K562 (cell line): Measurements from ENCODE around the gene SGTB. TPM values are rescaled to one million over a fixed set of nuclear protein-coding genes. Genes with fewer than 3 reads are reported as not detected.

Experiments
- ATAC-seq: fragments of 200-7000 bp; cut with Tn5 transposase; 3 replicates; pipeline ENCODE4 v1.9.1; 2020; ENCODE audit warnings: moderate library complexity
- BruUV-seq: library from RNA; stranded (reverse); fragments of 400-500 nt; replicated peaks from 2 replicates; lab custom pipeline; 2021; lab: Mats Ljungman, UMichigan
- CTCF ChIA-PET: fragments of 300-600 bp; formaldehyde crosslinking; extraction: SDS; loops from one replicate; lab custom pipeline; 2021; ENCODE audit warnings: low intra/inter-chr PET ratio; lab: Yijun Ruan, JAX
- POLR2A ChIA-PET: fragments of 300-600, 350-650 bp; sonication (Branson Sonifier 250); formaldehyde crosslinking; extraction: SDS; loops from one replicate; lab custom pipeline; 2021; ENCODE audit warnings: antibody characterized with exemption, inconsistent platforms; lab: Yijun Ruan, JAX
- DNase-seq, 4 experiments: peaks; one replicate each; pipeline versions ENCODE4 v3.0.0 to v3.0.0-alpha.2; 2011 to 2018; ENCODE audit warnings: low spot score in 3 of 4, mixed read lengths in 3 of 4; ENCODE audit errors: extremely low read depth in 1 of 4
- FAIRE-seq: peaks from 2 replicates; lab custom pipeline; 2011; peaks lifted over from hg19 to GRCh38; lab: Jason Lieb, UNC
- H2AFZ ChIP-seq: 2 replicates; pipeline ENCODE4 v1.6.0; 2011; ENCODE audit warnings: low read depth, low read length, control low read depth, inconsistent platforms
- H3K27ac ChIP-seq: fragments of 200-600 bp; 3 replicates; pipeline ENCODE4 v1.8.0; 2011; ENCODE audit warnings: low read depth, mild to moderate bottlenecking, control low read depth, inconsistent platforms, low read length, moderate library complexity, mixed read lengths; ENCODE audit errors: extremely low read depth
- H3K27me3 ChIP-seq, 2 experiments: fragments of 300-600 bp in 1 of 2; 2 replicates in 1 of 2; 3 replicates in 1 of 2; pipeline versions ENCODE4 v1.6.0 to v1.8.0; 2011; ENCODE audit warnings: inconsistent platforms in 2 of 2, low read length in 2 of 2, mild to moderate bottlenecking in 1 of 2, mixed read lengths in 1 of 2, moderate library complexity in 1 of 2; ENCODE audit not compliant: control insufficient read depth in 2 of 2, insufficient read depth in 2 of 2
- H3K36me3 ChIP-seq: fragments of 300-600 bp; 3 replicates; pipeline ENCODE4 v1.8.0; 2011; ENCODE audit warnings: mild to moderate bottlenecking, low read length, inconsistent platforms; ENCODE audit not compliant: control insufficient read depth, insufficient read depth
- H3K4me1 ChIP-seq, 2 experiments: fragments of 200-600 bp in 1 of 2; replicated peaks in 1 of 2; 2 replicates in 1 of 2; 3 replicates in 1 of 2; pipeline versions ENCODE4 v1.5.1 to v1.8.0; 2011; ENCODE audit warnings: inconsistent platforms in 2 of 2, low read length in 2 of 2, mild to moderate bottlenecking in 1 of 2, mixed read lengths in 1 of 2, moderate library complexity in 1 of 2; ENCODE audit not compliant: control insufficient read depth in 2 of 2, insufficient read depth in 2 of 2
- H3K4me2 ChIP-seq: 2 replicates; pipeline ENCODE4 v1.6.1; 2011; ENCODE audit warnings: low read length, control low read depth, inconsistent platforms, mixed read lengths; ENCODE audit not compliant: insufficient read depth
- H3K4me3 ChIP-seq: fragments of 200-600 bp; sonication (generic), shearing (Covaris generic); 2 replicates; pipeline ENCODE4 v1.5.1; 2016; ENCODE audit warnings: control low read depth, inconsistent platforms
- H3K79me2 ChIP-seq: fragments of 200-600 bp; 3 replicates; pipeline ENCODE4 v1.8.0; 2011; ENCODE audit warnings: low read length, inconsistent platforms; ENCODE audit not compliant: control insufficient read depth, insufficient read depth
- H3K9ac ChIP-seq, 2 experiments: 2 replicates each; pipeline versions ENCODE4 v1.6.0 to v1.6.1; 2011; ENCODE audit warnings: low read depth in 2 of 2, low read length in 2 of 2, control low read depth in 1 of 2, inconsistent platforms in 1 of 2, mild to moderate bottlenecking in 1 of 2, mixed read lengths in 1 of 2; ENCODE audit not compliant: insufficient read depth in 1 of 2
- H3K9me1 ChIP-seq: one replicate; pipeline ENCODE4 v1.6.0; 2011; ENCODE audit warnings: inconsistent platforms, mild to moderate bottlenecking, low read length, moderate library complexity; ENCODE audit not compliant: control insufficient read depth, insufficient read depth
- H3K9me3 ChIP-seq: replicated peaks from 2 replicates; pipeline ENCODE4 v1.5.1; 2011; ENCODE audit warnings: low read depth, low read length, inconsistent platforms; ENCODE audit not compliant: control insufficient read depth, insufficient read depth
- H4K20me1 ChIP-seq: replicated peaks from 2 replicates; pipeline ENCODE4 v1.6.1; 2011; ENCODE audit warnings: low read length, inconsistent platforms, mixed read lengths; ENCODE audit not compliant: control insufficient read depth, insufficient read depth
- COPS2 ChIP-seq: fragments of 450-650 bp; conservative IDR thresholded peaks from 2 replicates; pipeline ENCODE4 v1.6.1; 2016; ENCODE audit warnings: mild to moderate bottlenecking, moderate library complexity
- RAD21 ChIP-seq, 2 experiments: fragments of 250-450 bp in 1 of 2; fragments of 450-650 bp in 1 of 2; sonication (Bioruptor Pico) in 1 of 2; formaldehyde crosslinking in 1 of 2; IDR thresholded peaks in 1 of 2; conservative IDR thresholded peaks in 1 of 2; 2 replicates each; pipeline versions ENCODE4 v1.4.0 to v1.8.0; 2020 to 2022; ENCODE audit warnings: mild to moderate bottlenecking in 2 of 2, moderate library complexity in 1 of 2
- WGBS: fragments of 100-300 bp; shearing (Covaris generic); methylation state at CpG from one replicate; pipeline ENCODE4 v1.1.6; 2016; ENCODE audit warnings: low coverage, mixed read lengths; ENCODE audit not compliant: insufficient coverage; ENCODE audit errors: missing lambda C conversion rate; 5-methylcytosine and 5-hydroxymethylcytosine counted together
- in situ Hi-C: fragments of 300-500 bp; cut with MboI; formaldehyde crosslinking; loops from 4 replicates; pipeline ENCODE4 v1.15.0; 2018; ENCODE audit warnings: inconsistent platforms, mixed read lengths
- intact Hi-C: fragments of 100-400 bp; cut with micrococcal nuclease; formaldehyde crosslinking; loops from 2 replicates; pipeline ENCODE4 v1.14.2; 2022
- polyA plus RNA-seq, 8 experiments: library from polyadenylated mRNA; depleted of rRNA in 4 of 8; stranded (reverse) in 5 of 8; unstranded in 3 of 8; fragments of >200 nt; fragmentation: Nextera tagmentation in 2 of 8; fragmentation: Illumina TruSeq in 1 of 8; extraction: Ambion mirVana in 2 of 8; extraction: Trizol in 1 of 8; gene quantifications; 2 replicates each; pipeline versions ENCODE4 v1.2.1 to v1.2.3, GENCODE V29; 2011 to 2014; ENCODE audit warnings: inconsistent platforms in 1 of 8, missing spikeins in 1 of 8
- total RNA-seq, 7 experiments: library from RNA; depleted of rRNA in 6 of 7; stranded (reverse); fragments of >200 nt in 6 of 7; fragmentation: Illumina TruSeq in 2 of 7; extraction: Trizol in 2 of 7; gene quantifications; 2 replicates each; pipeline versions ENCODE4 v1.2.1 to v1.2.3, GENCODE V29; 2011 to 2021; ENCODE audit warnings: low replicate concordance in 1 of 7
- TF ChIP-seq, protein P1 (sequence below), 3 experiments: IDR thresholded peaks in 2 of 3; conservative IDR thresholded peaks in 1 of 3; 2 replicates each; pipeline ENCODE4 v1.5.1; 2011 to 2012; ENCODE audit warnings: low read length in 3 of 3, mild to moderate bottlenecking in 3 of 3, control low read depth in 2 of 3, improper control_type of control experiment in 1 of 3, inconsistent platforms in 1 of 3, low read depth in 1 of 3, mixed read lengths in 1 of 3, moderate library complexity in 1 of 3; ENCODE audit not compliant: insufficient read depth in 2 of 3

Gene SGTB
- total and polyA plus RNA-seq, 9 of the 15 experiments (the other 6 are each of a cell fraction or from before 2014, with no cell fraction given): 1.3 to 8.4 (median 4.8) TPM

GRCh38 chr5:65760504-65761275 lies 38.8 kb upstream of the SGTB start:
- Histone ChIP-seq H3K9me3 (no peaks in the 10 kb centered on the region), H3K4me2 (no peak overlapping the region), H3K9me1 (no peaks in the 10 kb centered on the region), H2AFZ (no peak overlapping the region), H3K27ac (no peak overlapping the region), H3K27me3 (no peaks in the 10 kb centered on the region), H3K9ac (no peak overlapping the region), H3K4me3 (no peak overlapping the region), H4K20me1 (no peaks in the 10 kb centered on the region), H3K79me2 (peaks cover 5% of the 10 kb centered on the region; the same call in 2 of the 3 replicates), H3K36me3 (peaks cover 26% of the 10 kb centered on the region), H3K4me1 (no peaks in the 10 kb centered on the region)
- ChIA-PET CTCF (no interaction called here), POLR2A (no interaction called here)
- DNase-seq: no peak
- TF ChIP-seq, protein P1, sequence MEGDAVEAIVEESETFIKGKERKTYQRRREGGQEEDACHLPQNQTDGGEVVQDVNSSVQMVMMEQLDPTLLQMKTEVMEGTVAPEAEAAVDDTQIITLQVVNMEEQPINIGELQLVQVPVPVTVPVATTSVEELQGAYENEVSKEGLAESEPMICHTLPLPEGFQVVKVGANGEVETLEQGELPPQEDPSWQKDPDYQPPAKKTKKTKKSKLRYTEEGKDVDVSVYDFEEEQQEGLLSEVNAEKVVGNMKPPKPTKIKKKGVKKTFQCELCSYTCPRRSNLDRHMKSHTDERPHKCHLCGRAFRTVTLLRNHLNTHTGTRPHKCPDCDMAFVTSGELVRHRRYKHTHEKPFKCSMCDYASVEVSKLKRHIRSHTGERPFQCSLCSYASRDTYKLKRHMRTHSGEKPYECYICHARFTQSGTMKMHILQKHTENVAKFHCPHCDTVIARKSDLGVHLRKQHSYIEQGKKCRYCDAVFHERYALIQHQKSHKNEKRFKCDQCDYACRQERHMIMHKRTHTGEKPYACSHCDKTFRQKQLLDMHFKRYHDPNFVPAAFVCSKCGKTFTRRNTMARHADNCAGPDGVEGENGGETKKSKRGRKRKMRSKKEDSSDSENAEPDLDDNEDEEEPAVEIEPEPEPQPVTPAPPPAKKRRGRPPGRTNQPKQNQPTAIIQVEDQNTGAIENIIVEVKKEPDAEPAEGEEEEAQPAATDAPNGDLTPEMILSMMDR (IDR thresholded peaks at IDR 0.05 in 2 of 3, conservative IDR thresholded peaks at IDR 0.05 in 1 of 3; ENCODE audit: insufficient read depth in 2 of 3, low read depth in 1 of 3, low read length in 3 of 3): peak in 1 of 3 experiments; percentile 2; a peak in 1 of 6 replicates
- TF ChIP-seq RAD21 (CRISPR knock-in tag; conservative IDR thresholded peaks at IDR 0.05 in 1 of 2, IDR thresholded peaks at IDR 0.05 in 1 of 2): peak in 1 of 2 experiments; percentile 34; a peak in 2 of 4 replicates
- TF ChIP-seq COPS2: no peak
- ATAC-seq: no peak
- intact Hi-C loops (no loop called here), in situ Hi-C loops (no loop called here)
- no TSS peak for BruUV-seq
- FAIRE-seq: no peak
- WGBS: 83% methylated on average over 2 of the region's 2 CpGs
